Measurements from ENCODE around the gene STAG3.

GRCh38 chr7:100154651-100155491, 22.8 kb upstream of the STAG3 start:
- TF ChIP-seq CTCF (IDR thresholded peaks at IDR 0.05) = no peak
- no peak for TF ChIP-seq POLR2A (IDR thresholded peaks at IDR 0.05)
